GF-D8 (cell line): ENCODE measurements around the gene PRDX4.
"Not testable (repeated sequence)": the region's sequence is repeated elsewhere in the genome, so short reads cannot be mapped to it uniquely, and the experiment has no call there.

Experiments used
- DNase-seq: peaks from one replicate; lab custom pipeline; 2025; lab: John Stamatoyannopoulos, UW

The PRDX4 gene

GRCh38 chrX:23673108-23673507 is 5.8 kb downstream of the PRDX4 start:
- DNase-seq = no peak

GRCh38 chrX:23676486-23676885 is 9.2 kb downstream of the PRDX4 start:
- DNase-seq = not testable (repeated sequence)

- no peak for DNase-seq
Observed at GRCh38 chrX:23692166-23692565, 24.9 kb downstream of the PRDX4 start.

GRCh38 chrX:23694606-23695005 is 27.3 kb downstream of the PRDX4 start:
- no peak for DNase-seq

- DNase-seq = peak; percentile 33
Observed at GRCh38 chrX:23699636-23700194, 32.4 kb downstream of the PRDX4 start.

- DNase-seq = no peak
Observed at GRCh38 chrX:23704673-23705206, 37.4 kb downstream of the PRDX4 start.

DNA sequence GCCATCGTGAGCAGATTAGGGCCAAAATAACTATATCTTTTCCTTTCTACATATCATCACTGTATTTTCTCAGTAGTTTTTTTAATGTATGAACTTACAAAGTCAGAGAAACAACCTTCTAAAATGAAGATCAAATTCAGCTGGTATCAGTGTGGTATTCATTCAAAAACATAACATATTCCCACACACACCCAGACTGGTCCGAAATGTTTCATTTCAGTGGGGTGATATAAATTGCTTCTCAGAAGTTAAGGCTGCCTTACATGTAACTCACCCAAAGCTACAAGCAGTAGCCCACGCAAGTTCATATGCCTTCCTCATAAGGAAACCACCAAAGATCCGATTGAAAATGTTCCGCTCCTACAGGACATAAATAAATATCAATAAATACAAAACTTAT is 37.9 kb downstream of the PRDX4 start:
- no peak for DNase-seq

- no peak for DNase-seq
Observed at GRCh38 chrX:23720117-23720677, 52.9 kb downstream of the PRDX4 start.

DNA sequence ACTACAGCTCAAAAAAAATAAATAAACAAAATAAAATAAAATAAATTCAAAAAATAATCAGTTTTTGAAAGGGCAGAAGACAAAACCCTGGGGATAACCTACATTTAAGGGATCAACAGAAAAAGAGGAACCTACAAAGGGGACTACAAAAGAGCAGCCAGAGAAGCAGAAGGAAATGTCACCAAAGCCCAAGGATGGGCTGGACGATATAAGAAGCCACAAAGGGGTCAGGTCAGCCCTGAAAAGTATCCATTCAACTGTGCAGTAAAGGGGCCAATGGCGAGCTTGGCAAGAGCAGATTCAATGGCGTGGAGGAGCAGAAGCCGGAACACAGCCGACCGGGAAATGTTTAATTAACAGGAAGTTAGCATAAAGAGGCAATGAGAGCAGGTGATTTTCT is 58.9 kb downstream of the PRDX4 start:
- DNase-seq = peak; percentile 69

GRCh38 chrX:23727206-23727605 is 59.9 kb downstream of the PRDX4 start:
- peak; percentile 50 for DNase-seq

DNA sequence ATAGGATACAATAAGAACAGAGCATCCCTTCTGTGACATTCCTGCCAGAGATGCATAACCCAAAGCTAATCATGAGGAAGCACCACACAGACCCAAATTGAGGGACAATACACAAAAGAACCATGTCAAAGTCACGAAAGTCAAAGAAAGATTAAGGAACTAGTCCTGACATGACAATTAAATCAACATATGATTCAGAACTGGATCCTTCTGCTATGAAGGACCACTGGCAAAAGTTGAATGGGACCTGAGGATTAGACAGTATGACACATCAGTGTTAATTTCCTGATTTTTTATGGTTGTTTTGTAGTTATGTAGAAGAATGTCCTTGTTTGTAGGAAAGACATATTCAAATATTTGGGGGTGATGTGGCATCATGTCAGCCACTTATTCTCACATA is 61.9 kb downstream of the PRDX4 start:
- DNase-seq = no peak

DNA sequence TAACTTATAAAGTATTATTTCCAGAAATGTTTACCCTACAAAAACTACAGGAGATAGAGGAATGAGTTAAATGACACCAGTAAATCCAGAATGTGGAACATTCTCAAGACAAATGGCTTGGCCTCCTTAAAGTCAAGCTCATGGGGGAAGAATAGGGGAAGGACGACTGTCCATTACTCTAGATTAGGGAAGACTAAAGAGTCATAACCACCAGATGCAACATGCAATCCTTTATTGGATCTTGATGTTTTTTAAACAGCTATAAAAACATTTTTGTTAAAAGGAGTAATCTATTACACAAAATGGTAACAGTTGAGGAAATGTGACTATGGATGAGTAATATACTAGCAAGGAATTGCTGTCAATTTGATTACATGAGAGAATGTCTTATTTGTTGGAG is 64.7 kb downstream of the PRDX4 start:
- DNase-seq = no peak

DNA sequence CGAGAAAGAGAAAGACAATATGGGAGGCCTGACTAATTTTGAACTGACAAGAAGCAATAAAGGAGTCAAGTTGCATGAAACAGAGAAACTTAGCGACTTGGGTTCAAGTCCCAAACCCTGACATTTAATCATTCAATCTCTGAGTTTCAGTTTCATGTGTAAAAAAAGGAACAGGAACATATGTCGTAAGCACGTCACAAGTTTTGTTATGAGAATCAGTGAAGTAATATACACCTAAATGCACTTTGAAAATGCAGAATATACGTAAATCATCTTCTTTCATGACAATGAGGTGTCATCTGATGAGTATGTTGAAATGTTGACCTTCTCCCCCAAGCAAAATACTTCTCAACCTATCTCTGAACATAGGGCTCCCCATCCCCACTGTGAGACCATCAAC is 65.4 kb downstream of the PRDX4 start:
- DNase-seq = no peak
